Ovary (tissue), 9 donors: Measurements from ENCODE around the gene STYXL1. TPM values are rescaled to one million over a fixed set of nuclear protein-coding genes. Genes with fewer than 3 reads are reported as not detected.

ENCODE experiments used
- DNase-seq, 5 donors: peaks; one replicate each; pipeline ENCODE4 v3.0.0-alpha.2; 2019 to 2020
- H3K27ac ChIP-seq, 2 donors: fragments of 200-600 bp; one replicate each; pipeline versions ENCODE4 v1.5.1 to v1.8.0; 2019 to 2022
- H3K27me3 ChIP-seq: fragments of 200-600 bp; one replicate; pipeline ENCODE4 v1.8.0; 2022
- H3K36me3 ChIP-seq: fragments of 200-600 bp; sonication (generic); one replicate; pipeline ENCODE4 v1.5.1; 2019
- H3K4me1 ChIP-seq: one replicate; pipeline ENCODE4 v1.8.1; 2013; ENCODE audit warnings: mild to moderate bottlenecking, moderate library complexity; ENCODE audit not compliant: insufficient read depth
- H3K4me3 ChIP-seq: fragments of 200-600 bp; sonication (generic); one replicate; pipeline ENCODE4 v1.5.1; 2017
- H3K9me3 ChIP-seq, 2 donors: fragments of 200-600 bp in 1 of 2; sonication (generic) in 1 of 2; one replicate each; pipeline versions ENCODE4 v1.5.1 to v1.8.1; 2013 to 2019; ENCODE audit warnings: mild to moderate bottlenecking in 1 of 2, moderate library complexity in 1 of 2
- CTCF ChIP-seq, 3 donors: fragments of 450-650 bp in 2 of 3; fragments of 200-600 bp in 1 of 3; IDR thresholded peaks; one replicate each; pipeline versions ENCODE4 v1.5.1 to v1.8.0; 2016 to 2022; ENCODE audit warnings: antibody characterized with exemption in 3 of 3, mild to moderate bottlenecking in 1 of 3
- EP300 ChIP-seq: sonication (generic); formaldehyde crosslinking; IDR thresholded peaks from one replicate; pipeline ENCODE4 v1.6.1; 2017; ENCODE audit warnings: antibody characterized with exemption
- POLR2A ChIP-seq: fragments of 450-650 bp; IDR thresholded peaks from one replicate; pipeline ENCODE4 v1.6.1; 2017; ENCODE audit warnings: antibody characterized with exemption, mild to moderate bottlenecking, moderate library complexity
- WGBS, 3 donors: extraction: QIAGEN DNeasy Blood & Tissue Kit in 1 of 3; methylation state at CpG; one replicate each; pipeline versions ENCODE4 v1.1.5 to v1.1.7; 2013 to 2017; 5-methylcytosine and 5-hydroxymethylcytosine counted together
- intact Hi-C, 4 donors: fragments of 100-400 bp; cut with DNase I; formaldehyde crosslinking; loops; one replicate each; pipeline versions ENCODE4 v1.11.0 to v1.15.1; 2022 to 2023
- polyA plus RNA-seq, 2 donors: library from polyadenylated mRNA; stranded (reverse); fragments of 200-250 nt in 1 of 2; fragments of 350-450 nt in 1 of 2; fragmentation: Illumina TruSeq in 1 of 2; extraction: RNeasy Lipid Tissue Mini Kit (QIAGEN cat#74804) in 1 of 2; gene quantifications; one replicate each; pipeline ENCODE4 v1.2.3, GENCODE V29; 2013 to 2014
- total RNA-seq, 7 donors: library from RNA; depleted of rRNA in 2 of 7; stranded (reverse); fragments of >200 nt in 2 of 7; fragmentation: NEBNext Ultra II Directional in 3 of 7; extraction: Animal tissue kit (Norgen Biotek cat#: 25700) in 3 of 7; gene quantifications; one replicate each; pipeline versions ENCODE4 v1.1.0 to v1.2.4, GENCODE V29; 2016 to 2023
- donor health status: DM: no; HTN: no; CAD: no; lungs with moderate emphysema.
- donor health status: DM: no; HTN: no; CAD: no.
- donor health status: Bipolar disorder and iron deficiency.
- donor health status: DM: yes; HTN: yes; CAD: no.
- donor health status: DM: no; HTN: no; CAD: no.
- donor health status: DM: yes; HTN: yes; CAD: no.

Gene STYXL1
- total and polyA plus RNA-seq, 9 donors, result 15.7 to 39.9 (median 31.2) TPM

GRCh38 chr7:76003351-76003750 lies 44.4 kb downstream of the STYXL1 start:
- intact Hi-C loops, result no loop called here
- no peaks in the 10 kb centered on the region for H3K36me3 ChIP-seq

GRCh38 chr7:76002822-76003221 lies 45.0 kb downstream of the STYXL1 start:
- H3K27ac ChIP-seq, result no peak overlapping the region
- no peaks in the 10 kb centered on the region for H3K36me3 ChIP-seq
- no peaks in the 10 kb centered on the region for H3K4me1 ChIP-seq
- 94 to 98% (median 94%) methylated on average over 3 of the region's 3 CpGs for WGBS, 3 donors
- no peak for TF ChIP-seq EP300
- TF ChIP-seq CTCF (IDR thresholded peaks at IDR 0.05), result no peak
- TF ChIP-seq POLR2A, result no peak
- no peak for DNase-seq
- intact Hi-C loops, result no loop called here
- H3K27me3 ChIP-seq, result no peaks in the 10 kb centered on the region
- no peak overlapping the region for H3K4me3 ChIP-seq
- no peaks in the 10 kb centered on the region for H3K9me3 ChIP-seq

More at GRCh38 chr7:76003351-76003750, 44.4 kb downstream of the STYXL1 start:
- no peaks in the 10 kb centered on the region for H3K4me1 ChIP-seq
- TF ChIP-seq CTCF (IDR thresholded peaks at IDR 0.05) (no peak), POLR2A (no peak), EP300 (no peak)
- no peaks in the 10 kb centered on the region for H3K9me3 ChIP-seq
- H3K27me3 ChIP-seq, result no peaks in the 10 kb centered on the region
- no peak overlapping the region for H3K4me3 ChIP-seq
- H3K27ac ChIP-seq, result no peak overlapping the region
- WGBS, 3 donors, result 95 to 99% (median 96%) methylated on average over 10 of the region's 10 CpGs
- no peak for DNase-seq

GRCh38 chr7:76002139-76002538 lies 45.7 kb downstream of the STYXL1 start:
- H3K36me3 ChIP-seq, result no peaks in the 10 kb centered on the region
- H3K27ac ChIP-seq, result no peak overlapping the region
- TF ChIP-seq POLR2A (no peak), EP300 (no peak), CTCF (IDR thresholded peaks at IDR 0.05) (no peak)
- no peaks in the 10 kb centered on the region for H3K4me1 ChIP-seq
- H3K4me3 ChIP-seq, result no peak overlapping the region
- WGBS, 3 donors, result 91 to 96% (median 93%) methylated on average over 6 of the region's 6 CpGs
- no peaks in the 10 kb centered on the region for H3K9me3 ChIP-seq
- DNase-seq, result peak in 2 of 5 donors; percentile 7 to 14
- intact Hi-C loops, result no loop called here
- H3K27me3 ChIP-seq, result no peaks in the 10 kb centered on the region

GRCh38 chr7:76000566-76000965 lies 47.2 kb downstream of the STYXL1 start:
- no peaks in the 10 kb centered on the region for H3K36me3 ChIP-seq
- no peaks in the 10 kb centered on the region for H3K9me3 ChIP-seq
- DNase-seq, result peak in 1 of 5 donors; percentile 20
- no peak overlapping the region for H3K4me3 ChIP-seq
- 89 to 94% (median 92%) methylated on average over 11 of the region's 11 CpGs for WGBS, 3 donors
- no peak for TF ChIP-seq POLR2A
- no peak for TF ChIP-seq CTCF (IDR thresholded peaks at IDR 0.05)
- no peak for TF ChIP-seq EP300
- no peaks in the 10 kb centered on the region for H3K27me3 ChIP-seq
- no peak overlapping the region for H3K27ac ChIP-seq
- intact Hi-C loops, result no loop called here
- no peaks in the 10 kb centered on the region for H3K4me1 ChIP-seq
